Measurements from ENCODE around the gene IGF1.

The IGF1 gene

GRCh38 chr12:102481705-102482425 lies 1.5 kb upstream of the IGF1 start:
- H3K9me3 Mint-ChIP-seq: peaks cover 10% of the 10 kb centered on the region
- H3K4me1 Mint-ChIP-seq: peaks cover 11% of the 10 kb centered on the region
- peak overlapping the region; percentile 29 for H3K27ac Mint-ChIP-seq
- H3K27me3 Mint-ChIP-seq (ENCODE audit: low read depth, poor library complexity): peaks cover 6% of the 10 kb centered on the region
- no peak overlapping the region for H3K4me3 Mint-ChIP-seq
- no peak for DNase-seq
- TF ChIP-seq CTCF (IDR thresholded peaks at IDR 0.05): no peak
- peaks cover 5% of the 10 kb centered on the region for H3K36me3 Mint-ChIP-seq (ENCODE audit: low read depth)

- peaks cover 11% of the 10 kb centered on the region for H3K27me3 Mint-ChIP-seq (ENCODE audit: low read depth, poor library complexity)
- no peak for DNase-seq
- no peak for TF ChIP-seq CTCF (IDR thresholded peaks at IDR 0.05)
Measured at GRCh38 chr12:102479939-102480338, 424 bp downstream of the IGF1 start.

GRCh38 chr12:102479099-102479885 lies 1.1 kb downstream of the IGF1 start:
- Mint-ChIP-seq H3K4me3 (no peak overlapping the region), H3K9me3 (peaks cover 10% of the 10 kb centered on the region), H3K4me1 (peaks cover 21% of the 10 kb centered on the region), H3K27me3 (ENCODE audit: low read depth, poor library complexity) (peaks cover 13% of the 10 kb centered on the region), H3K27ac (no peak overlapping the region), H3K36me3 (ENCODE audit: low read depth) (peaks cover 5% of the 10 kb centered on the region)
- DNase-seq: no peak
- TF ChIP-seq CTCF (IDR thresholded peaks at IDR 0.05): no peak

More at GRCh38 chr12:102479939-102480338, 424 bp downstream of the IGF1 start:
- H3K36me3 Mint-ChIP-seq (ENCODE audit: low read depth): peaks cover 5% of the 10 kb centered on the region
- H3K4me3 Mint-ChIP-seq: no peak overlapping the region
- H3K4me1 Mint-ChIP-seq: peaks cover 25% of the 10 kb centered on the region
- H3K9me3 Mint-ChIP-seq: peaks cover 10% of the 10 kb centered on the region
- H3K27ac Mint-ChIP-seq: no peak overlapping the region

- Mint-ChIP-seq H3K9me3 (peaks cover 10% of the 10 kb centered on the region), H3K4me1 (peaks cover 14% of the 10 kb centered on the region), H3K4me3 (no peak overlapping the region), H3K36me3 (ENCODE audit: low read depth) (peaks cover 5% of the 10 kb centered on the region), H3K27me3 (ENCODE audit: low read depth, poor library complexity) (peaks cover 14% of the 10 kb centered on the region), H3K27ac (no peak overlapping the region)
- TF ChIP-seq CTCF (IDR thresholded peaks at IDR 0.05): no peak
- no peak for DNase-seq
Measured at GRCh38 chr12:102478405-102479098, 1.8 kb downstream of the IGF1 start.

- H3K36me3 Mint-ChIP-seq (ENCODE audit: low read depth): no peaks in the 10 kb centered on the region
- no peak for DNase-seq
- TF ChIP-seq CTCF (IDR thresholded peaks at IDR 0.05): no peak
- no peaks in the 10 kb centered on the region for H3K9me3 Mint-ChIP-seq
- peaks cover 11% of the 10 kb centered on the region for H3K27me3 Mint-ChIP-seq (ENCODE audit: low read depth, poor library complexity)
- H3K27ac Mint-ChIP-seq: no peak overlapping the region
- H3K4me3 Mint-ChIP-seq: no peak overlapping the region
- peaks cover 30% of the 10 kb centered on the region for H3K4me1 Mint-ChIP-seq
Measured at GRCh38 chr12:102475355-102475754, 5.0 kb downstream of the IGF1 start.

Measured in nephron progenitor cell (in vitro differentiated cells).